H1 (cell line): ENCODE results near the gene CXCL9.

Experiments
- CHD2 ChIP-seq: IDR thresholded peaks from 2 replicates; pipeline ENCODE4 v1.6.1; 2012; ENCODE audit warnings: low read length, improper control_type of control experiment
- KDM5A ChIP-seq: fragments of 200-600 bp; IDR thresholded peaks from 2 replicates; pipeline ENCODE4 v1.7.1; 2012; ENCODE audit warnings: mild to moderate bottlenecking, low read length, inconsistent platforms, mixed read lengths
- POLR2A ChIP-seq, 2 experiments: IDR thresholded peaks; 1 replicate in 1 of 2; 2 replicates in 1 of 2; pipeline ENCODE4 v1.6.1; 2011; ENCODE audit warnings: low read depth in 2 of 2, low read length in 2 of 2, mild to moderate bottlenecking in 2 of 2; ENCODE audit errors: control extremely low read depth in 1 of 2
- POLR2AphosphoS5 ChIP-seq: IDR thresholded peaks from 2 replicates; pipeline ENCODE4 v1.6.1; 2011; ENCODE audit warnings: low read depth, low read length
- TCF12 ChIP-seq: IDR thresholded peaks from 2 replicates; pipeline ENCODE4 v1.6.1; 2011; ENCODE audit warnings: low read depth, mild to moderate bottlenecking, low read length
- YY1 ChIP-seq: IDR thresholded peaks from 2 replicates; pipeline ENCODE4 v1.6.1; 2011; ENCODE audit warnings: low read depth, mild to moderate bottlenecking, low read length
- TF ChIP-seq, protein P1 (sequence below), 3 experiments: IDR thresholded peaks; 1 replicate in 2 of 3; 2 replicates in 1 of 3; pipeline versions ENCODE4 v1.5.1 to v1.6.1; 2011; ENCODE audit warnings: low read length in 3 of 3, mild to moderate bottlenecking in 3 of 3, inconsistent platforms in 2 of 3, low read depth in 1 of 3, moderate library complexity in 1 of 3; ENCODE audit not compliant: insufficient read depth in 1 of 3; ENCODE audit errors: control extremely low read depth in 1 of 3

DNA sequence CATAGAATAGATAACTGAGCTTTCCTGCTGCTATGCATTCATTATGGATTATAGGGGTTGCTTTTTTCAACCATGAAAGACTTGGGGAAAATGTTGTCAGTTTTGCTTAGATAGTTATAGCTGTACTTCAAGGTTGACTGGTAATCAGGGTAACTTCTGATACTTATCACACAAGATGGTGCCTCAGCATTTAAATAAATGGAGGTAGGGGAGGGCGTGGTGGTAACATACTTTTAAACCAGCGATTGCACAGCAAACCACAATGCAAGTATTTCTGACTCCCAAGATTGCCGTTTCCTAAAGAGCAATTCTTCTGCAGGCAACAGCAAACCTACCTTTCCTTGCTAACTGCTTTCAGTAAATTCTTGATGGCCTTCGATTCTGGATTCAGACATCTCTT is 14.7 kb upstream of the CXCL9 start:
- no peak for TF ChIP-seq TCF12
- TF ChIP-seq POLR2A (IDR thresholded peaks at IDR 0.05; ENCODE audit: control extremely low read depth in 1 of 2, low read depth in 2 of 2, low read length in 2 of 2): no peak
- TF ChIP-seq KDM5A: no peak
- TF ChIP-seq CHD2: no peak
- TF ChIP-seq, protein P1, sequence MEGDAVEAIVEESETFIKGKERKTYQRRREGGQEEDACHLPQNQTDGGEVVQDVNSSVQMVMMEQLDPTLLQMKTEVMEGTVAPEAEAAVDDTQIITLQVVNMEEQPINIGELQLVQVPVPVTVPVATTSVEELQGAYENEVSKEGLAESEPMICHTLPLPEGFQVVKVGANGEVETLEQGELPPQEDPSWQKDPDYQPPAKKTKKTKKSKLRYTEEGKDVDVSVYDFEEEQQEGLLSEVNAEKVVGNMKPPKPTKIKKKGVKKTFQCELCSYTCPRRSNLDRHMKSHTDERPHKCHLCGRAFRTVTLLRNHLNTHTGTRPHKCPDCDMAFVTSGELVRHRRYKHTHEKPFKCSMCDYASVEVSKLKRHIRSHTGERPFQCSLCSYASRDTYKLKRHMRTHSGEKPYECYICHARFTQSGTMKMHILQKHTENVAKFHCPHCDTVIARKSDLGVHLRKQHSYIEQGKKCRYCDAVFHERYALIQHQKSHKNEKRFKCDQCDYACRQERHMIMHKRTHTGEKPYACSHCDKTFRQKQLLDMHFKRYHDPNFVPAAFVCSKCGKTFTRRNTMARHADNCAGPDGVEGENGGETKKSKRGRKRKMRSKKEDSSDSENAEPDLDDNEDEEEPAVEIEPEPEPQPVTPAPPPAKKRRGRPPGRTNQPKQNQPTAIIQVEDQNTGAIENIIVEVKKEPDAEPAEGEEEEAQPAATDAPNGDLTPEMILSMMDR (IDR thresholded peaks at IDR 0.05; ENCODE audit: control extremely low read depth in 1 of 3, insufficient read depth in 1 of 3, low read depth in 1 of 3, low read length in 3 of 3): no peak
- no peak for TF ChIP-seq YY1
- no peak for TF ChIP-seq POLR2AphosphoS5
